HG03097 (cell line): ENCODE data around the gene FAM174B.
A peak's percentile ranks its signal among the peaks of the same experiment; 100 is the strongest.

Experiments used
- ATAC-seq: cut with Tn5 transposase; IDR thresholded peaks from one replicate; pipeline ENCODE4 v1.9.1; 2021; ENCODE audit not compliant: unreplicated experiment, low FRiP score

Gene FAM174B

DNA sequence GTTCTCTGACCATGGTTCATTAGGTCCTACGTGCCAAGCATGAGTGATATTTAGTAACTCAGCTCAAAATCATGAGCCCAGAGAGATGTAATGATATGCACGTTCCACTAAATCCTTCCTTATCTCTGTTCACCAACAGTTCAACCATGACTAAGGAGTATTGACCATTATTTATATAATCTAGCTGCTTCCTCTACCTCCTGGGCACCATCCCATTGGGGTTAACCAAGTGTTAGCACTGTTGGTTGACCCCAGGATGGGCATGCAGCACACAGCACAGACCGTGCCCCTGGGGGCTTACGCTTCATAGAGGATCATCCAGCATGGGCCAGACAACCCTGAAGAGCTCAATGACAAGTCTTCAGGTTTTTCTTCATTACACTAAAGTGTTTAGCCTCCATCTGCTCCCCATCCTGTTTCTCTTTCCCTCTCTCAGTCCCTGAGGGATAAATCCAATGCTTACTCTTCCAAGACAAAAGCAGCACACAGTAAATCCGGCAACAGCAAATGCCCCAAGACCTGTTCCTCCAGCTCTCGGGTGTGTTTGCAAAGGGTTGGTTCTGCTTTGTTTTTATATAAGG is 10.4 kb downstream of the FAM174B start:
- ATAC-seq = no peak

DNA sequence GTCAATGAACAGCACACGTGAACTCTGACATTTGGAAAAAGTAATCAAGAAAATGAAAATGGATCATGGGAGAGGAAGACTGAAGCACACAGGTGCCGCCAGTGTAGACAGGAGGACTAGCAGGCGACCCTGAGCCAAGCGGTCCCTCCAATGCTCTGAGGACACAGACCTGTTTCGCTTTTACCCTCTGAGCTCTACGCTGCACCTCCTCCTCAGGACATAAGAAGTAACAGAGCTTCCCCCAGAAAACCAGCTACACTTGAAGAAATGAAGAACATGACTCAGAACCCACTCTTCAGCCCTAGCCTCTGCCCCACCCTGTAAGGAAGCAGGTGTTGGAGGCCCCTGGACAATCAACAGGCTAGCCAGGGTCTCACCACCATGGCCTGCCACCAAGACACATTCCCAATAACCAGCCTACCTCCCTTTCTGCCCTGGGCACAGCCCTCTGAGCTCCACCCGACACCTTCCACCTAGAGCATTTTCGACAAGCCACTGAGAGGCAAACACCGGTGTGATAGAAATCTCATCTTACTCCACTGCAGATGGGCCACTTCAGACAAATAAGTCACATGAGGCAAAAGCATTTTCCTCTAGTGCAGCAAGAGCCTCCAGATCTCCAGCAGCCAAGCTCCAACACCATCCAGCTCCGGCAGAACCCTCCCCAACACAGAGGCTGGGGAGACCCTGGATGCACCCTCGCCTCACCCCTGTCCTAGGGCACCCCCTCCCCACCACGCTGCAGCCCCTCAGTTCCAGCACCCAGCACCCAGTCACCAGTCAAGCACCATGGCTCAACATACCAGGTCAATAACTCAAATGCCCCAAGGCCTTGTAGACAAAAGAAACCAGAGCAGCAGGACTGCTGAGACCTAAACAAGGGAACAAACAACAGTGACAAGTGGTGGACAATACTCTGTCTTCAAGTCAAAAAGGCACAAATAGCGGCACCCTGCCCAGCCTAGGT is 11.4 kb downstream of the FAM174B start:
- ATAC-seq = no peak

DNA sequence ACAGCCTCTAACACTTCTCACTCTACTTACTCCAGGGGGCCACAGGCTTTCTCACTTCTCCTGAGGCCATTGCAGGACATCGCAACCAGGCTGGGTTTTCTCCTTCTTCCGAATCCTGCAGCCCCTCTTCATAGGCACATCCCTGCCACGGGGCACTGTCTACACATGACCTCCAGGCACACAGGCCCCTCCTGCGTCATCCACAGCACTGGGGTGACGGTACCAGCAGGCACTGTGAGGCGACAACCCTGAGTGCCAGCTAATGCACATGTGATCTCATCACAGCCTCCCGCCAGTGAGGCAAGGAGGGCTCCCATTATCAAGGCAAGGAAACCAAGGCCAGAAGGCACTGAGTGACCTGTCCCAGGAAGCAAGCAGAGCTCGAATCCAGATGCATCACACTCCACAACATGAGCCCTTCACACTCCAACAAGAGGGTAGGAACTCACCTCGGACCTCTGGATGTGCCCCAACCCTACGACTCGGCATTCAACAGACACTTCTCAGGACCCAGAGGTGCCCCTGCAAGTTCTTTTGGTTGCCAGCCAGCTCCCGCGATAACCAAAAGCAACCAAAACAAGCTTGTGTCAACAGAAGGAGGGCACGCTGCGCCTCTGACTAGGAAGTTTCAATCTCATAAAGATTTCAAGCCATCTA is 16.7 kb downstream of the FAM174B start:
- ATAC-seq = no peak

DNA sequence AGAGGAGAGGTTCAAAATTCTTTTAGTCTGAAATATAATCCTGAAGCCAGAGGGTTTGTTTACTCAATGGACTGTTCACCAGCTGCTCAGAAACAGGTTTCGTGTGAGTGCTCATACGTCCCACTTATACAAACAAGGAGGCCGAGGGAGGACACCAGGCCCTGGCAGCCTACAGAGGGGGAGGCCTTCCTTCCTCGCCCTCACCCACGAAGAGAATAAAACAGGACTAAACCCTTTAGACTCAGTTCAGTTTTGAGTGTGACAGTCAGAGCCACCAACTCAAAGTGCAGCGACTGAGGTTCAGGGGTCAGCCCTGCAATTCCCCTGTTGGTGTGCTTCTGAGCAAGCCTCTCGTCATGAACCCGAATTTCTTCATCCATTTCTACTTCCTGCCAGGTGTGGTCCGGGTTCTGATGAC is 17.3 kb downstream of the FAM174B start:
- no peak for ATAC-seq

DNA sequence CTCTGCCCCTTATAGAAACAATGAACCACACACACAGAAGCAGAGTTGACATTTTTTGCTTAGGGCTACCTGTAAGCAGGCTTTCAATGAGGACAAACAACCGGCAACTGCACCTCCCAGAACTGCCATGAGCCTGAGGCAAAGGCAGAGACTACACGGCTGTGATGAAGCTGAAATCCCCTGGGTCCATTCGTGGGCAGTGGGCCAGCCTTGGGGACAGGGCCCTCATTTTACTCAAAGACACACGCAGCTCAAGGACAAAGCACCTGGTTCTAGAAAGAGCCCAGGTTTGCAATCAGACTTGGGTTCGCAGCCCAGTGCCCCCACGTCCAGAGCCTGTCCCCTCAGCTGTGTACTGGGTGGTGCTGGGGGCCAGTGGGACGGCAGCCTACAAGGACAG is 17.9 kb downstream of the FAM174B start:
- ATAC-seq = no peak

DNA sequence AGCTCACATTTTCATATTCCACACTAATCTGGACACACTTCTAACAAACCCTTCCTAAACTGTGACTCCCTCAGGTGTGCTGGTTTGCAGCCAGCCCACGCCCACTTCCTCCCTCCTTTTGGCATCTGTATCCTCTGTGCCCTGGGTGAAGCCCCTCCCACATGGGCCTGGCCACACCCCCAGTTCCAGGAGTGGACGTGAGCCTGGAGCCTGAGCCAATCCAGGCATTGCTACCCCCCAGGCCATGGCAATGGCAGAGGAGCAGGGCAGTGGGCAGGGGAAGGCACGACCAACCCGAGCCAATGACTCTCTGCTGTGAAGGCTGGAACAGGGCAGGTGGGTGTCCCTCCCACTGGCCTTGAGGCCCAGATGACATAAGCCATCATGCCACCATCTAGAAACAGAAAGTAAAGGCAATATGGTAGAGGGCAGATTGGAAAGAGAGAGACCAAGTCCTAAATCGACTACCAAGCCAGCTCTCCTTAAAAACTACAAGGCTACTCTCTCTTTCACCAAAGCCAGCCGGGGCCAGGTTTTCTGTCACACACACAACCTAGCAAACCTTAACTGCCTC is 18.6 kb downstream of the FAM174B start:
- ATAC-seq = no peak

DNA sequence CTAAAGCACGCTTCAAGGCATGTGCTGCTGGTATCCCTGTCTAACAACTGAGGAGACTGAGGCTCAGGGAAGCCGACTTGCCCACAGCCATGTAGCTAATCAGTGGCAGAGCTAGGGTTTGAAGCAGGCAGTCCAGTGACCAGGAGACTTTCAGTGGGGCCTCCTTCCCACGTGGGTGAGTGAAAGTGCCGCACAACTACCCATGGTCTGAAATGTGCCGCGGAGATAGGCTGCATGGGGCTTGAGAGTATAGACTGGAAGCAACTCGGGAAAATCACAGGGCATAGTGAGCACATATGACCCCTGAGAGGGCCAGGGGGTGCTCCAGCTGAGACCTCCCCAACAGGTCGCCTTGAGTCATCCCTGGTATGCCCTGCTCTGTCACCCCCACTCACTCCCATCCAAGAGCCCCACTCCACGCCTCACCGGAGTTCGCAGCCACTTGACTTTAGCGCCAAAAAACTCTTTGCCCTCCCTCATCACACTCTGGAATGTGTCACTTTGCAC is 19.1 kb downstream of the FAM174B start:
- no peak for ATAC-seq

DNA sequence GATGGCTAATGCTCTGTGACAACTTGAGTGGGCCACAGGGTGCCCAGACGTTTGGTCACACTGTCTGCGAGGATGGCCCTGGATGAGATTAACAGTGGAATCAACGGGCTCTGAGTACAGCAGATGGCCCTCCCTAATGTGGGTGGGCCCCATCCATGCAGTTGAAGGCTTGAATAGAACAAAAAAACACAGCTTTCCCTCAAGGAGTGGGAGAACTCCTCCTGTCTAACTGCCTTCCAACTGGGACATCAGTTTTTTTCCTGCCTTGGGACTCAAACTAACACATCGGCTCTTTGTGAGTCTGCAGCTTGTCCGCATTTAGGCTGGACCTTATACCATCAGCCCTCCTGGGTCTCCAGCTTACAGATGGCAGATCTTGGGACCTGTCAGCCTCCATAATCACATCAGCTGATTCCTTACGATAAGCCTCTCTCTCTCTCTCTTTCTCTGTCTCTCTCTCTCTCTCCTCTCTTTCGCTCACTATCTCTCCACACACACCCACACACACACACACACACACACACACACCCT is 20.8 kb downstream of the FAM174B start:
- no peak for ATAC-seq

DNA sequence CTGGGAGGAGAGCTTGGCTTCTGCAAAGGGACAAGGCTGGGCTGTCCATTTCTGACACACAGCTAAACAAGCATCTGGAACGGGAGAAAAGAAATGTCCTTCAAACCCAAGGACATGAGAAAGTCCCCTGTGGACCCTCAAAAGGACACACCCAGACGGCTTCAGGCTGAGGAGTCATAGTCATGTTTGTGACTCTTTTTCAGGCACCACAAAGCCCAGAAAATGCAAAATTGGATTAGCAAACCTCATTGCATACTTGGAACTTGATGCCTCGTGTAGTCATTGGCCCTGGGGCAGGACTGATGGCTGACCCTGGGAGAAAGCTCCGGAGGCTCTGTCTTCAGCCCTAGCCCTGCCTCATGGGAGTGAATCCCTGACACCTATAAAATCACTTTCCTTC is 21.5 kb downstream of the FAM174B start:
- no peak for ATAC-seq

DNA sequence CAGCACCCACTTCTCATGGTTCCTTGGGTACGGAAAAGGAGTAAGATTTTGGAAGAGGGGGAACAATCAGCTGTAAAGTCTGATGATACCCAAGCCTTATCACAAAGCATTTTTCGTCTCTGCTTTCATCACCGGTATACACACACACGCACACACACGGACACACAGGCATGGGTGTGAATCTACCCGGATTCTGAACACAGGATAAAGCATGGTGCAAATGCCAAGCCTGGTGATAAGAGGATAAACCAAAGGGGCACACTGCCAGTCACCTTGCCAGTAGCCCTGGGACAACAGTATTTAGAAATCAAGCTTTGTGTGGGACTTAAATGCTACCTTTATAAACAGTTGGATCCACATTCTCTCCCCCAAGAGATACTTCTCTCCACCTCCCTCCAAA is 22.2 kb downstream of the FAM174B start:
- ATAC-seq = no peak

DNA sequence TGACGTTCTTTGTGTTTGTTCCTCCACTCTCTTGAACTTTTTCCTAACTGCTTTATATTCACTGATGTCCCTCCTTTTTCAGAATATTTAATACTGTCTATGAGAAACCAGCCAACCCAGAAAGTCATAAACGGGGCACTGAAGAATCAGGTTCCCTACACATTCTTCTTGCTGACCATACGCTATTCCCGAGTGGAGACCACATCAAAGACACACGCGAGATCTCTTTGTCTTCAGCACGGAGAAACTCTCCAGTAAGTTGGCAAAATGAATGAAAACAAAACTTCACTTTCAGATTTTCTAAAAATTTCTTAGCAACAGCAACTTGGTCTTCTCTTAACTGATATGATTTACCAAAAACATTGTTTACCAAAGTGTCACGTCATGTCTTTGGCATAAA is 22.6 kb downstream of the FAM174B start:
- ATAC-seq = no peak

DNA sequence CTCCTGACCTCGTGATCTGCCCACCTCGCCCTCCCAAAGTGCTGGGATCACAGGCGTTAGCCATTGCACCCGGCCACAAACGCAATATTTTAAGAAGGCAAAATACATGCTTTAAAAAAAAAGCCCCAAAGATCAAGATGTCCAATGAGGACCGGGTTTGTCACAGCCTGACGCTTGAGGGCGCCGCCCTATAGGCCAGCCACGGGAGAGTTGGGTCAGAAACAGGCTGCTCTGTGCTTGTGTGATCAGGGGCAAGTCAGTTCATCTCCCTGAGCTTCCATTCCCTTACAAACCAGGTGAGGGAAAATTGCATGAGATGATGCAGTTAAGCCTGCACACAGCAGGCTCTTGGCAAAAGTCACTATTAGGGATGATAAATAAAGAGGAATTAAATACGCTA is 23.9 kb downstream of the FAM174B start:
- no peak for ATAC-seq

DNA sequence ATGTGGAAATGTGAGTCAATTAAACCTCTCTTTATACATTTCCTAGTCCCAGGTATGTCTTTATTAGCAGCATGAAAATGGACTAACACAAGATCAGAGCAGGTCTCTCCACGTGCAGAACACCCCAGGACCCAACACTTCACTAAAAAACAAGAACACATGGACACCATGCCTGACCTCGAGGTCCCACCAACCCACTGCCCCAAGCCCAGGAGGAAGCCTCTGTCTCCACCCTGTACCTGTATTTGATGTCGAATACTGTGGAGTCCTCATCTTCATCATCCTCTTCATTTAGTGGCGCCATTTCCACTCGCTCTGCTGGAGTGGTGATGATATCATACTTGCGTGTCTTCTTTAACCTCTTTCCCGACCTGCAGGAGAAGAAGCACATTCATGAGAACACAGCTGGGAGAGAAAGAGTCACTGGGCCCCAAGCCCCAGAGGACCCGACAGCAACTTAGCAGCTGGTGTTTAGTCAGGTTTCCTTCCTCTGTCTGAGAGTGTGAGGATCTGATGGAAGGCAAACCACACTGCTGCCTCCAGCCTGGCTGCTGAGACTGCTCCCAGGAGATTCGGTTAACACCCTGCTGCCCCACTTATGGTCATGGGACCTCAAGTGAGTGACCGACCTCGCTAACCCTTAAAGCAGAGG is 25.5 kb downstream of the FAM174B start:
- no peak for ATAC-seq

DNA sequence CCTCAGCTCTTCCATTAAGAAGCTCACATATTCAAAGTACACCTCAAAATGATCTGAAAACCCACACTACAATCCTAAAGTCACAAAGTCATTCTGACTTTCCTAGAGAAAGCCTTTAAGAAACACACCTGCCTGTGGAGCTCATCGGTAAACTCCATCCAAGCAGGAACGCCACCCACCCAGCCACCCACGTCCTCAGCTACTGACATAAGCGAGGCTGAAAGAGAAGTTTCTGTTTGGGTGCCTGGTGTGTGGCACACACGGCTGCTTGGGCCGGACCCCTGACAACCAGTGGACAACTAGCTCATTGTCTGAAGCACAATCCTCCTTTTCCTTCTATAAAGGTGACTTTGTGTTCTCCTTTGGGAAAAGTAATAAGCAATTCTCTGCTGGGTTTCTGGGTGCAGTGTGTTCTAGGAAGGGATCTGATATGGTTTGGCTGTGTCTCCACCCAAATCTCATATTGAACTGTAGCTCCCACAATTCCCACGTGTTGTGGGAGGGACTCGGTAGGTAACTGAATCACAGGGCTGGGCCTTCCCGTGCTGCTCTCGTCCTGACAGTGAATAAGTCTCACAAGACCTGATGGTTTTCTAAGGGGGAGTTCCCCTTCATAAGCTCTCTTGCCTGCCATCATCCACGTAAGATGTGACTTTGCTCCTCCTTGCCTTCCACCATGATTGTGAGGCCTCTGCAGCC is 26.1 kb downstream of the FAM174B start:
- no peak for ATAC-seq

DNA sequence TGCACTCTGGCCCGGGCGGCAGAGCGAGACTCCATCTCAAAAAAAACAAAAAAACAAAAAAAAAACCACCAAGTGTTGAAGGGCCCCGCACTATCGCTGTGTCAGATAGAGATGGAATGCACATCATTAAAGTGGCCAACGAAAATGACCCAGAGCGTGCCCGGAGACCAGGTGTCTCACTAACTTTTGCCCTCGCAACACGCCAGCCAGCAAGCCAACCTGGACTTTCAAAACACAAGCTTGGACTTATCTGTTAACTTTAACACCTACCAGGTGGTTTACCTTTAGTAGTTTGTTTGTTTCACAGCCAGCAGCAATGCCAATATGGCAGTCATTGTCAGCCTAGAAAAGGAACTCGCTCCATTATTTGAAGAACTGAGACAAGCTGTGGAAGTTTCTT is 28.6 kb downstream of the FAM174B start:
- ATAC-seq = no peak

DNA sequence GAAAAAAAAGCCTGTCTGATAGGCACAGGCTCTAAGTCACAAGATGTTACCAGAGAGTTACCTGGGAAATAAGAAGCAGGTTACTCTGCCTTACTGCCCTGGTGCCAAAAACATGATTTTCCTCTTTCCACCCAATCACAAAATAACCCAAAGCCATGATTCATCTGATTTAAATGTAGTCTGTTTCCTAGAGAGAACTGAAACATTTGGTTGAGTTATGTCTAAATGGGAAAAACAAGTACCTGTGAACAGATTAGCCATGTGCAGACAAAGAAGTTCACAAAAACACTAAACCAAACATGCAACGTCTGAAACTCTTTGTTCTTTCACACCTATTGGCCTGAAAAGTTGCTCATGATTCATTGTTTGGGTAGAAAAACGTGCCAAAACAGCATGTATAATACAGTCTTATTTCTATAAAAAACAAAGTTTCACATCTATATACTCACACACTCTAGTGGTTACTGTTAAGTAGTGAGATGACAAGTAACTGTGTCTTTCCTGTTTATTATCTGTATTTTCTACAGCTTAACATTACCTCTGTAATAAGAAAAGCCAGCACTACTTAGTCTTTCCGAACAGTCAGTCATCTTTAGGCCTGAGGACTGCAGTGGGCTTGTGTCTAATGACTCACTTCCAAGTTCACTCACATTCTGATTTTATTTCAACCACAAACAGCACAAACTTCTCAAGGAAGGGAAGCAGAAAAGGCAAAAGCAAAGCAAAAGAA is 30.2 kb downstream of the FAM174B start:
- peak; percentile 77 for ATAC-seq

DNA sequence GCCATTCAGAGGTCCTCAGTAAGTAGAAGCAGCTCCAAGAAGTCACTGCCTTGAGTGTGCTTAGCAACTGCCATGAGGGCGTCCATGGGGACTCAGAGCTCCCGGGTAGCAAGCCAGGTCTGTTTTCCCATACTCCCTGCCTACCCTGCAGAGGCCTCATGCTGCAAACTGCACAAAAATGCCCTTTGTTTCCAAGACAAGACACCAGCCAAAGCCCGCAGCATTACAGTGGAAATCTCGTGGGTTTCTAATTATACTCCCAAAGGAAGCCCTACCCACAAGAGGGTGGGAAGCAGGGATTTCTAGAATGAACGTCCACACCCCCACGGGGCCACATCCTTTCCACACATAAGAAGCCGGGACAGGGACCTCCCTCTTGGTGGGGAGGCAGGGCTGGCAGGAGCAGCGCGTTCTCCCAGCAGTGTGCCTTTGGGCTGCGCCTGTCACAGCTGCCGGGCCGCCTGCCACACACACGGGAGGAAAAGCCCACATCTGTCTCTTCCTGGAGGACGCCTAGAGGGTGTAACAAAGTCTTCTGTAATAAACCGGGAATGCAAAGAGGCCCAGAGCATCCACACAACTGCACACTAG is 31.1 kb downstream of the FAM174B start:
- ATAC-seq = no peak

DNA sequence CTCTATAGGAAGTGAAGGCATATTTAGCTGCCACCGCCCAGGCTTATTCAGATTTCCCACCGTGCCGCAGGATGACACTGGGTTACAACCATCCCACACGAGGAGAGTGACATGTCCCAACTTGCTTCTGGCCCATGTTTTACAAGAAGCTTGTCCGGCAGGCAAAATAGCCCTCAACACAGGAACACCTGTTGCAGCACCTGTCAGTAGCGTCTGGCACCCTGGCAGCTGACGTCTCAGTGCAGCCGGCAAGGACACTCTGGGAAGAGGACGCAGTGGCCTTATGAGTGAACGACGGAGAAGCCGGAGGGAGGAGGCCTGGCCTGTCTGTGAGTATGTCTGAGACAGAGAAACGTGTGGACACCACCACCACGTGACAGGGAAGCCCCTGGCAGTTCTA is 32.1 kb downstream of the FAM174B start:
- ATAC-seq = no peak
